ENCODE data around the gene KAZN.

DNA sequence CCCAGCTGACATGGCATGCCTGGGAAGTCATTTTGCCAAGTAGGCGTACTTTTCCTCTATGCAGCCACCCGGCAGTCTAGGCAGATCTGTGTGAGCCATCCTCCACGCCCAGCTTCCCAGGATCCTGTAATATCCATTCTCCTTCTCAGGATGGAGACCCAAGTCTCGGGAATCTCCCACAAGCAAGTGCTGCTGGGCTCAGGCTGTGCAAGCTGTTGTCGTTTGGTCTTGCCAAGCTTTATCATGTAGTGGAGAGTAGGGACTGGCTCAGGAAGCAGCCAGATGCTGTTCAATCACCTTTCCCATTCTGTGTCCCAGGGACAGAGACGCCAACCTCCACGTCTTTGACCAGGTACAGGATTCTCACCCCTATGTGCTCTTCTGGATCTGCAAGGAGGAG is 363.9 kb downstream of the KAZN start:
- TF ChIP-seq, protein P1, sequence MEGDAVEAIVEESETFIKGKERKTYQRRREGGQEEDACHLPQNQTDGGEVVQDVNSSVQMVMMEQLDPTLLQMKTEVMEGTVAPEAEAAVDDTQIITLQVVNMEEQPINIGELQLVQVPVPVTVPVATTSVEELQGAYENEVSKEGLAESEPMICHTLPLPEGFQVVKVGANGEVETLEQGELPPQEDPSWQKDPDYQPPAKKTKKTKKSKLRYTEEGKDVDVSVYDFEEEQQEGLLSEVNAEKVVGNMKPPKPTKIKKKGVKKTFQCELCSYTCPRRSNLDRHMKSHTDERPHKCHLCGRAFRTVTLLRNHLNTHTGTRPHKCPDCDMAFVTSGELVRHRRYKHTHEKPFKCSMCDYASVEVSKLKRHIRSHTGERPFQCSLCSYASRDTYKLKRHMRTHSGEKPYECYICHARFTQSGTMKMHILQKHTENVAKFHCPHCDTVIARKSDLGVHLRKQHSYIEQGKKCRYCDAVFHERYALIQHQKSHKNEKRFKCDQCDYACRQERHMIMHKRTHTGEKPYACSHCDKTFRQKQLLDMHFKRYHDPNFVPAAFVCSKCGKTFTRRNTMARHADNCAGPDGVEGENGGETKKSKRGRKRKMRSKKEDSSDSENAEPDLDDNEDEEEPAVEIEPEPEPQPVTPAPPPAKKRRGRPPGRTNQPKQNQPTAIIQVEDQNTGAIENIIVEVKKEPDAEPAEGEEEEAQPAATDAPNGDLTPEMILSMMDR (conservative IDR thresholded peaks at IDR 0.05): no peak
- TF ChIP-seq EZH2 (IDR thresholded peaks at IDR 0.05; ENCODE audit: low read depth): no peak
